Stimulated activated CD4-positive, alpha-beta T cell treated with anti-CD3 and anti-CD28 coated beads, TNF-alpha, amount 100 ng/mL, for 1 hour (primary cell): Measurements from ENCODE around the gene HDAC10.

Experiments
- DNase-seq, 3 donors: peaks; one replicate each; pipeline ENCODE4 v3.0.0-alpha.2; 2020; ENCODE audit warnings: low read depth in 3 of 3, low spot score in 1 of 3

The HDAC10 gene

DNA sequence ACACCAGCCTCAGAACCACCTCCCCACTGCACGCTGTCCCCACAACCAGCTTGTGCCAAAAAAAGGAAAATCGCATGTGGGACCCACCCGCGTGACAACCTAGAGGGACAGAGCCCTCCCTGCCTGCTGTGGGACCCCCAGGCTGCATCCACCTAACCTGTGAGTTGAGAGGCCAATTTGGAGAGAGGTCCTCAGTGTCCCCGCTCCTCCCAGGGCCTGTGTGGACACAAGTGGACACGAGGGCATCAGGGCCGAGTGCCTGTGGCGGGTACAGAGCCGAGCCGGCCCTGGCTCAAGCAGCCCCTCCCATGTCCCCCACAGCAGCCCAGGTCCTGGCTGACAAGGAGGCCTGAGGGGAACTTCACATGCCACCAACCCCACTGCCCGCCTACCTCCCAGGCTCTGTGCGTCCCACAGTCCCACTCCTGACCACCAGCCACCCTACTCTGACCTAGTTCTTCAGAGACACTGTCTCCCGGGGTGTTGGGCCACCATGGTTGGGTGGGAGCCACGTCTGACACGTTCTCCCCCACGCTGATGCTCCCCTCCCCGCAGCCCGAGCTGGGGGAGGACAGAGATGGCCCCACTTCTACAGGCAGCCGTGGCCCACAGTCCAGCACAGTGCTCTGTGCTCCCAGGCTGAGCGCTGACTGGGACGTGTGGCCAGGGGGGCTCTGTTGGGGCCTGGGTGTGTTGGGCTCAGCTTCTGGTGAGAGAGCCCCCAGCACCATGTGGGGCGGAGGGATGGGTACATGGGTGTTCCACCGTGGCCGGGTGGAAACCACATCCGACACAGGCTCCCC lies 31.1 kb downstream of the HDAC10 start:
- no peak for DNase-seq

DNA sequence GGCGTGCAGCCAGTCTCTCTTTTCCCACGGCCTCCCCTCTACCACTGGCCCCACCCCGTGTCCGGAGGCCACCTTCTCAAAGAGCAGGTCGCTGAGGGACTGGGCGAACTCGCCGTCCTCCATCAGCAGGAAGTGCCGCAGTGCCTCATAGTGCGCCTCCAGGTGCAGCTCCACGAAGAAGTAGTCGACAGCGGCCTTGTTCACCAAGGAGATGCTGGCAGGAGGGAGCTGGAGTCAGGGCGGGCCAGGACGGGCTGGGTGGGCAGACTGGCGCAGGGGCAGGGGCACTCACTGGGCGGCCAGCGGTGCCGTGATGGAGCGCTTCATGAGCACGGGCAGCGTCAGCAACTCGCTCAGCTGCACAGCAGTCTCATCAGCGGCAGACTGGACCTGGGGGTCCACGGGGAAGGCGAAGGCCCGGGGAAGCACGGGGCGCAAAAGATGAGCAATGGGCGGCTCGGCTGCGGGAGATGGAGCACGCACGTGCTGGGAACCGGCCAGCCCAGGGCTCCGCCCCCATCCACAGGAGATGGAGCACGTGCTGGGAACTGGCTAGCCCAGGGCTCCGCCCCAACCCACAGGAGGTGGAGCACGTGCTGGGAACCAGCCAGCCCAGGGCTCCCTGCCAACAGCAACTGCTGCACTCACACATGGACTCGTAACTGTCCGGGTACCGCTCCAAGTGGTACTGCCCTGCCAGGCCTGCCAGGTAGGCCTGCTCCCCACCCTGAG lies 31.9 kb downstream of the HDAC10 start:
- DNase-seq, result no peak

- no peak for DNase-seq
Observed at GRCh38 chr22:50218153-50218995, 32.7 kb downstream of the HDAC10 start.

DNA sequence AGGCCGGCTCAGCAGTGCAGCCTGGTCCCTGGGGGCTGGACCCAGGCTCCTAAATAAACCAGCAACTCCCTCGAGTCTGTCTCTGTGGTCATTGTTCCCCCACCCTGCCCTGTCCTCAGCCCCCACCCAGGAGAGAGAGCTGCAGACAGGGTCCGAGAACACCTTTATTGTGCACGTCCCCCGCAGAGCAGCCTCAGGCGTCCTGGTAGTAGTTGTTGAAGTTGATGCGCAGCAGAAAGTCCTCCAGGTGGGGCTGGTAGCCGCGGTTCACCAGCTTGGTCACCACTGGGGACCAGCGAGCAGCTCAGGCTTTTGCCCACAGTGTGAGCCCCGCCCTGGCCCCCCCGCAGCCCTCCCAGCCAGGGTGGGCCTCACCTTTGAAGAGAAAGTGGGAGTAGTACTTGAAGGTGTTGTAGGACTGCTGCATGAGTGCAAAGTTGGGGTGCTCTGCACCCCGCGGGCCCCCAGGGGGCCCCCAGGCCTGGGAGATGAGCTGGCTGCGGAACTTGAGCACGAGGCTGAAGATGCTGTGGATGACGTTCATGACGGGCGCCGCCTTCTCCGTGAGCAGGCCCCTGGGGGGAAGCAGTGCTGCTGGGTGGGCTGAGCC lies 33.4 kb downstream of the HDAC10 start:
- DNase-seq, result no peak

- DNase-seq, result no peak
Observed at GRCh38 chr22:50216684-50217520, 34.2 kb downstream of the HDAC10 start.

- DNase-seq, result no peak
Observed at GRCh38 chr22:50216055-50216683, 34.9 kb downstream of the HDAC10 start.

GRCh38 chr22:50215297-50216054 lies 35.6 kb downstream of the HDAC10 start:
- DNase-seq, result no peak

- DNase-seq, result no peak
Observed at GRCh38 chr22:50213263-50213662, 37.8 kb downstream of the HDAC10 start.

GRCh38 chr22:50211147-50211546 lies 39.9 kb downstream of the HDAC10 start:
- no peak for DNase-seq

DNA sequence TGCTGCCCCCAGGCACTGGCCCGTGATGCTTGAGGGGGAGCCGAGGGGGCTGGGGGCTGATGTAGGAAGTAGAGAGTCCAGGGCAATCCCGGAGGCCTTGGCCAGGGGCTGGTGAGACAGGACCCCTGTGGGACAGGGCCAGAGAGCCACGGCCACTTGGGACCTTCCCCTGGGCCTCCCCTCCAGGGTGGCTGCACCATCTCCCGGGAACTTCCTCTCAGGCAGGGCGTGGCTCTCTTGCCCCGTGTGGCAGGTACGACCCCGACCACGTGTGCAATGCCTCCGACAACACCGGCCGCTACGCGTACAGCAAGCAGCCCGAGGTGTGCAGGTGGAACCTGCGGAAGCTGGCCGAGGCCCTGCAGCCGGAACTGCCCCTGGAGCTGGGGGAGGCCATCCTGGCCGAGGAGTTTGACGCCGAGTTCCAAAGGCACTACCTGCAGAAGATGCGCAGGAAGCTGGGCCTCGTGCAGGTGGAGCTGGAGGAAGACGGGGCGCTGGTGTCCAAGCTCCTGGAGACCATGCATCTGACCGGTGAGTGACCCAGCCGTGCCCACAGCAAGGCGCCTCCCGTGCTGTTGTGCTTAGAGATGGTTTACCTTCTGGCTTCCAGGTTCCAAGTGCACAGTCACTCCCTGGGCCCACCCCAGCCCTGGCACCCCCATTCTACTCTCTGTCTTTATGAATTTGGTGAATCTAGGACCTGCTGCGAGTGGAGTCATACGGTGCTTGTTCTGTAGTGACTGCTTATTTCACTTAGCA lies 40.5 kb downstream of the HDAC10 start:
- DNase-seq, result no peak

GRCh38 chr22:50209893-50210292 lies 41.2 kb downstream of the HDAC10 start:
- peak in 2 of 3 donors; percentile 41 to 57 for DNase-seq

GRCh38 chr22:50208939-50209892 lies 41.8 kb downstream of the HDAC10 start:
- no peak for DNase-seq

DNA sequence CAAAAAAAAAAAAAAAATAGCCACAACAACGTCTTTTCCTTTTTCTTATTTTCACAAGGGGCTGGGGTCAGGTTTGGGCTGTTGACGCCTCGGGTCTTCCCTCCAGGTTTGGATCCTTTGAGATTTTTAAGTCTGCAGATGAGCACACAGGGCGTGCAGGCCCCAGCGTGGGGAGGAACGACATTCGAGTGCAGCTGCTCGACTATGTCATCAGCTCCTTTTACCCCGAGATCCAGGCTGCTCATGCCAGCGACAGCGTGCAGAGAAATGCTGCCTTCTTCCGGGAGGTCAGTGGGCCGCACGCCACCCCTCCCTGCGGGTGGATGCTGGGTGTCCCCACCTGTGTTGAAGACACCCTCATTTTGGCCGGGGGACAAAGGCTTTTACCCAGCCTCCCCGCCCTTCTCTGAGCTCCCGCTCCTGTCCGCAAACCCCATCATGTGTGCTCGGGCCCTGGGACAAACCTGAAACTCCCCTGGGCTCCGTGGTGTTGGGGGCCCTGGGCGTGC lies 42.6 kb downstream of the HDAC10 start:
- DNase-seq, result no peak

DNA sequence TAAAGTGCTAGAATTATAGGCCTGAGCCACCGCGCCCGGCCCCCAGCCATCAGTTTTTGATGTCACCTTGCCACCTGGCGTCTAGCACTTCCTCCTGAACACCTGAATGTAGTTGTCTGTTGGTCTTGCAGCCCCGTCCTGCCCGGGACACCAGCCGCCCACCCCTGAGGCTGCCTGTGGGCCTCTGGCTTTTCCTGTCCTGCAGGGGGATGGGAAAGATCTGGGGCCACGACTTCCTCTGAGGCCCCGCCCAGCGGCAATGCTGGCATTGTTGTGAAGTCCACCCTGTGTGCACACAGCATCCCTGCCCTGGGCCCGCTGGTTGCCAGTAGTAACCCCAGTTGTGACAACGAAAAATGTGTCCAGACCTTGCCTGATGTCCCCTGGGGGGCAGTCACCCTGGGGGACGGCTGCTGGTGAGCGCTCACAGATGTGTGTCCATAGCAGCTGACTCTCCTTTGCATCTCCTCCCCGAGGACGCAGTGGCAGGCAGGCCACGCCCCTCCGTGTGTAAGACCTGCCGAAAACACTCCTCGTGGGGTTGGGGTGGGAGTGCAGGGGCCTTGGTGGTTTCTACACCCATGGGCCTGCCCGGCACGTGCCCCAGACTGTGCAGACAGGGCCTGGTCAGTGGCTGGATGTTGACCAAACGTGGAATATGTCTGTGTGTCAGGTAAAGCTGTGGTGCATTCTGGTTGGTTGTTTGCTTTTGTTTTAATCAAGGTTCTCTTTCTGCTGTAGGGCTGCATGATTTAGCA lies 43.5 kb downstream of the HDAC10 start:
- DNase-seq, result no peak

GRCh38 chr22:50206599-50206998 lies 44.5 kb downstream of the HDAC10 start:
- no peak for DNase-seq
